PC-9 (cell line): ENCODE results near the gene ARHGAP24.

Experiments
- EZH2 ChIP-seq: fragments of 200-600 bp; sonication (generic); IDR thresholded peaks from 2 replicates; pipeline ENCODE4 v1.8.0; 2017; ENCODE audit warnings: antibody characterized with exemption, low read depth
- TF ChIP-seq, protein P1 (sequence below): fragments of 200-600 bp; sonication (generic); conservative IDR thresholded peaks from 2 replicates; pipeline ENCODE4 v1.6.1; 2017; ENCODE audit warnings: mixed run types, antibody characterized with exemption, mild to moderate bottlenecking, moderate library complexity

- TF ChIP-seq, protein P1, sequence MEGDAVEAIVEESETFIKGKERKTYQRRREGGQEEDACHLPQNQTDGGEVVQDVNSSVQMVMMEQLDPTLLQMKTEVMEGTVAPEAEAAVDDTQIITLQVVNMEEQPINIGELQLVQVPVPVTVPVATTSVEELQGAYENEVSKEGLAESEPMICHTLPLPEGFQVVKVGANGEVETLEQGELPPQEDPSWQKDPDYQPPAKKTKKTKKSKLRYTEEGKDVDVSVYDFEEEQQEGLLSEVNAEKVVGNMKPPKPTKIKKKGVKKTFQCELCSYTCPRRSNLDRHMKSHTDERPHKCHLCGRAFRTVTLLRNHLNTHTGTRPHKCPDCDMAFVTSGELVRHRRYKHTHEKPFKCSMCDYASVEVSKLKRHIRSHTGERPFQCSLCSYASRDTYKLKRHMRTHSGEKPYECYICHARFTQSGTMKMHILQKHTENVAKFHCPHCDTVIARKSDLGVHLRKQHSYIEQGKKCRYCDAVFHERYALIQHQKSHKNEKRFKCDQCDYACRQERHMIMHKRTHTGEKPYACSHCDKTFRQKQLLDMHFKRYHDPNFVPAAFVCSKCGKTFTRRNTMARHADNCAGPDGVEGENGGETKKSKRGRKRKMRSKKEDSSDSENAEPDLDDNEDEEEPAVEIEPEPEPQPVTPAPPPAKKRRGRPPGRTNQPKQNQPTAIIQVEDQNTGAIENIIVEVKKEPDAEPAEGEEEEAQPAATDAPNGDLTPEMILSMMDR = no peak
- no peak for TF ChIP-seq EZH2
Measured at GRCh38 chr4:85833302-85833701, 358.4 kb downstream of the ARHGAP24 start.
